GM19468 (cell line): ENCODE data around the gene IL17RC.
"Not testable (repeated sequence)": the region's sequence is repeated elsewhere in the genome, so short reads cannot be mapped to it uniquely, and the experiment has no call there.

ENCODE experiments used
- ATAC-seq: cut with Tn5 transposase; IDR thresholded peaks from one replicate; pipeline ENCODE4 v1.9.1; 2021; ENCODE audit warnings: mild to moderate bottlenecking, moderate library complexity, moderate number of reproducible peaks; ENCODE audit not compliant: unreplicated experiment; ENCODE audit errors: extremely low read depth

Gene IL17RC

GRCh38 chr3:9916734-9917680 is at the start of gene IL17RC:
Gene IL17RC (plus strand): TSS chr3:9917098. CDS start chr3:9917316, 218 bp downstream.
- ATAC-seq, result no peak

- no peak for ATAC-seq
Measured at GRCh38 chr3:9867106-9867505, 49.8 kb upstream of the IL17RC start.

GRCh38 chr3:9869955-9870354 is 46.9 kb upstream of the IL17RC start:
- no peak for ATAC-seq

GRCh38 chr3:9870978-9871377 is 45.9 kb upstream of the IL17RC start:
- no peak for ATAC-seq

- ATAC-seq, result not testable (repeated sequence)
Measured at GRCh38 chr3:9872067-9872466, 44.8 kb upstream of the IL17RC start.

- no peak for ATAC-seq
Measured at GRCh38 chr3:9875448-9875847, 41.5 kb upstream of the IL17RC start.

GRCh38 chr3:9876255-9876654 is 40.6 kb upstream of the IL17RC start:
- not testable (repeated sequence) for ATAC-seq

GRCh38 chr3:9876991-9877390 is 39.9 kb upstream of the IL17RC start:
- no peak for ATAC-seq

GRCh38 chr3:9878700-9879099 is 38.2 kb upstream of the IL17RC start:
- no peak for ATAC-seq

- ATAC-seq, result no peak
Measured at GRCh38 chr3:9879830-9880549, 36.9 kb upstream of the IL17RC start, which contains the start of gene CIDEC. Gene CIDEC (minus strand): TSS chr3:9880253. CDS start chr3:9878486, 1,767 bp downstream.

- no peak for ATAC-seq
Measured at GRCh38 chr3:9881441-9881840, 35.5 kb upstream of the IL17RC start.

- ATAC-seq, result no peak
Measured at GRCh38 chr3:9883706-9884554, 33.0 kb upstream of the IL17RC start.

- no peak for ATAC-seq
Measured at GRCh38 chr3:9884555-9885165, 32.2 kb upstream of the IL17RC start.

- no peak for ATAC-seq
Measured at GRCh38 chr3:9886328-9886727, 30.6 kb upstream of the IL17RC start.

GRCh38 chr3:9887480-9887879 is 29.4 kb upstream of the IL17RC start:
- ATAC-seq, result no peak

GRCh38 chr3:9888540-9888939 is 28.4 kb upstream of the IL17RC start:
- ATAC-seq, result no peak

- ATAC-seq, result no peak
Measured at GRCh38 chr3:9889405-9889804, 27.5 kb upstream of the IL17RC start.

- ATAC-seq, result peak; percentile 51
Measured at GRCh38 chr3:9890249-9891071, 26.4 kb upstream of the IL17RC start, which contains the start of gene JAGN1. Gene JAGN1 (plus strand): TSS chr3:9890610. CDS start chr3:9890723, 113 bp downstream.

- ATAC-seq, result no peak
Measured at GRCh38 chr3:9891072-9891622, 25.8 kb upstream of the IL17RC start.
